ENCODE results near the gene ABCC1. TPM values are rescaled to one million over a fixed set of nuclear protein-coding genes. Genes with fewer than 3 reads are reported as not detected.
"Not testable (repeated sequence)": the region's sequence is repeated elsewhere in the genome, so short reads cannot be mapped to it uniquely, and the experiment has no call there.

The ABCC1 gene
- polyA plus RNA-seq = 5.8 TPM

DNA sequence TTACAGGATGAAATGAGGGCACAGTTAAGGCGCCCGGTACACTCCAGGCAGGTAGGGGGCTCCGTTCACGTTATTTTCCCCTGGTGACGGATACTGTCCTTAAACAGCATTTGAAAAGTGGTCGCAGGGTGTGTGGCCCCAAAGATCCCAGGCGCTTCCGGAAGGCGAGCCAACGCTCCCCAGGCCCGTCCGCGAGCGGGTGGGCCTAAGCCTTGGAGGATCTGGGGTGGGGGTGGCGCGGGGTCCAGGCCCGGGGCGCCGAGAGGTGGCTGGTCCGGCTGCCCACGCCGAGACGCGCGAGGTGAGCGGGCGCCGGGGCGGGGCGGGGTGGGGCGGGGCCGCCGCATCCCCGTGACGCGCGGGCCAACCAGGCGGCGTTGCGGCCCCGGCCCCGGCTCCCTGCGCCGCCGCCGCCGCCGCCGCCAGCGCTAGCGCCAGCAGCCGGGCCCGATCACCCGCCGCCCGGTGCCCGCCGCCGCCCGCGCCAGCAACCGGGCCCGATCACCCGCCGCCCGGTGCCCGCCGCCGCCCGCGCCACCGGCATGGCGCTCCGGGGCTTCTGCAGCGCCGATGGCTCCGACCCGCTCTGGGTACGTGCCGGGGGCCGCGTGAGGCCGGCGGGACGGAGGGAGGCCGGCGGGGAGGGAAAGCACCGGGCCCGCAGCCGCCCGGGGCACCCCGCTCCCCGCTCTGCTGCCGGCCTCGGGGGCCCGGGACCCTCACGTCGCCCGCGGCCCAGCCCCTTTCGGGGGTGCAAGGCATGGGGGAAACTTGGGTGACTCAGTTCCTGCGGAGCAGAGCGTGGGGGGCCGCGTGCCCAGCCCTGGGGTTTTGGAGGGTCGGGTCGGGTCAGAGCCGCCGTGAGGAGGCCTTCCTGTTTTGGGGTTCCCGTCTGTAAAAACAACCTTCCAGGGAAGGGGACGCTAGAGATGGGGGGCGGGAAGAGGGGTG, at the start of gene ABCC1:
TSS of gene ABCC1 (plus strand) at position 407 of the 951 bp plus-strand sequence. CDS start at position 543, 136 bp downstream.
- Mint-ChIP-seq H3K9me3 (no peaks in the 10 kb centered on the region), H3K27ac (peak within 1 kb of the TSS; percentile 95 to 99 (median 97)), H3K27me3 (no peaks in the 10 kb centered on the region), H3K4me1 (peaks cover 25 to 35% (median 33%) of the 10 kb centered on the region in 3 donors), H3K36me3 (no peaks in the 10 kb centered on the region), H3K4me3 (peak within 1 kb of the TSS; percentile 93 to 100 (median 97))

DNA sequence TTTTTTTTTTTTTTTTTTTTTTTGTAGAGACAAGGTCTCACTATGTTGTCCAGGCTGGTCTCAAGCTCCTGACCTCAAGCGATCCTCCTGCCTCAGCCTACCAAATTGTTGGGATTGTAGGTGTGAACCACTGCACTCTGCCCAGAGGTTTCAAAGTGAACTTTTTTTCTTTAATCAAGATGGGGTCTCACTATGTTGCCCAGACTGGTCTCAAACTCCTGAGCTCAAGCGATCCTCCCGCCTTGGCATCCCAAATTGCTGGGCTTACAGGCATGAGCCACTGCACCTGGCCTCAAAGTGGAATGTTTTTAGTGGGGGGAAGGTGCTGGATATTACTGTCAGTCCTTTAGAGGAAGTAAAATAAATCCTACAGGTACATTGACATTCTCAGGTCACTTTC, 49.1 kb upstream of the ABCC1 start:
- H3K27ac Mint-ChIP-seq = no peak overlapping the region

DNA sequence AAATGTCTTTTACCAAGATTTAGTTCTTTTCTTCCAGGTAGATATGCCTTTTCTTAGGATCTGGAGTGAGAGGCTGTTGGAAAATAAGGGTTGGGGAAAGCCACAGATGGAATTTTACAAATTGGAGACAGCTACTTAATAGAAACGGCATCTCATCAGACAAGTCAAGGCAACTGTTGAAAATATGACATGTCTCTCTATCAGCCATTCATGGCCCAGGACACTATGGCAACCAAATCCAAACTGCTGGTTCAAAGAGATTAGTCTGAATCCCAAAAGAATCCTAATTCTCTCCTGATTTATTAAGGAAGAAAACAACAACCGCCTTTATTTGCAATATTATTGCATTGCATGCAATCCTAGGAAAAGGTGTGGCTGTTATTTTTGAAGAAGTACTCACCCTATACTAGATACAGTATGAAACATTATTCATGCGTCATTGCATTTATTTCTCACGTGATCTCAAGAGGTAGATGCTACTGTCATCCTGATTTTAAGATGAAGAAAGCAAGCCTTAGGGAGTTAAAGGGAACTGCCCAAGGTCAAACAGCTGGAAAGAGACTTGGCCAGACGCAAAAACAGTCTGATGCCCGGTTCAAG, 48.4 kb upstream of the ABCC1 start:
- Mint-ChIP-seq H3K4me1 (peaks cover 6 to 17% (median 6%) of the 10 kb centered on the region in 3 donors), H3K36me3 (no peaks in the 10 kb centered on the region), H3K27me3 (no peaks in the 10 kb centered on the region), H3K9me3 (no peaks in the 10 kb centered on the region), H3K27ac (no peak overlapping the region), H3K4me3 (peak overlapping the region in 1 of 4 donors; percentile 33)

More for the DNA sequence above, 49.1 kb upstream of the ABCC1 start:
- Mint-ChIP-seq H3K9me3 (no peaks in the 10 kb centered on the region), H3K36me3 (no peaks in the 10 kb centered on the region), H3K27me3 (no peaks in the 10 kb centered on the region), H3K4me3 (no peak overlapping the region), H3K4me1 (peaks cover 6 to 17% (median 6%) of the 10 kb centered on the region in 3 donors)

DNA sequence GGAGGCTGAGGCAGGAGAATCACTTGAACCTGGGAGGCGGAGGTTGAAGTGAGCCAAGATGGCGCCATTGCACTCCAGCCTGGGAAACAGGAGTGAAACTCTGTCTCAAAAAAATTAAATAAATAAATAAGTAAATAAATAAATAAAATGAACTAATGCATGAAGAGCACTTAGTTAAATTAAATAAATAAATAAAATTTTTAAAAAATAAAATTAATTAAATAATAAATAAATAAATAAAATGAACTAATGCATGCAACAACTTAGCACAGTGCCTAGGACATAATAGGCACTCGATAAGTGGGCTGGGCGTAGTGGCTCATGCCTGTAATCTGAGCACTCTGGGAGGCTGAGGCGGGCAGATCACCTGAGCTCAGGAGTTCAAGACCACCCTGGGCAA, 45.5 kb upstream of the ABCC1 start:
- Mint-ChIP-seq H3K36me3 (no peaks in the 10 kb centered on the region), H3K4me3 (no peak overlapping the region), H3K4me1 (peaks cover 7 to 23% (median 9%) of the 10 kb centered on the region in 3 donors), H3K9me3 (no peaks in the 10 kb centered on the region), H3K27me3 (no peaks in the 10 kb centered on the region), H3K27ac (no peak overlapping the region)

DNA sequence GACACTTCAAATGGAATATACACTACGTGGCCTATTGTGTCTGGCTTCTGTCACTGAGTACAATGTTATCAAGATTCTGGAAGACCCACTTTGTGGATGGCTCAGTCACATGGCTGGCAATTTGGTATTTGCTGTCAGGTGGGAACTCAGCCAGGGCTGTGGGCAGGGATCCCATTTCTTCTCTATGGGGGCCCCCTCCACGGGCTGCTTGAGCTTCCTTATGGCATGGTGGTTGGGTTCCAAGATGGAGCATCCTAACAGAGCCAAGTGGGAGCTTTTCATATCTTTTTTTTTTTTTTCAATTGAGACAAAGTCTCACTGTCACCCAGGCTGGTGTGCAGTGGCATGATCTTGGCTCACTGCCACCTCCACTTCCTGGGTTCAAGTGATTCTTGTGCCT, 43.0 kb upstream of the ABCC1 start:
- H3K9me3 Mint-ChIP-seq = no peaks in the 10 kb centered on the region
- no peaks in the 10 kb centered on the region for H3K36me3 Mint-ChIP-seq
- peaks cover 8 to 10% (median 9%) of the 10 kb centered on the region in 3 donors for H3K4me1 Mint-ChIP-seq
- H3K27ac Mint-ChIP-seq = no peak overlapping the region
- no peak overlapping the region for H3K4me3 Mint-ChIP-seq
- no peaks in the 10 kb centered on the region for H3K27me3 Mint-ChIP-seq

DNA sequence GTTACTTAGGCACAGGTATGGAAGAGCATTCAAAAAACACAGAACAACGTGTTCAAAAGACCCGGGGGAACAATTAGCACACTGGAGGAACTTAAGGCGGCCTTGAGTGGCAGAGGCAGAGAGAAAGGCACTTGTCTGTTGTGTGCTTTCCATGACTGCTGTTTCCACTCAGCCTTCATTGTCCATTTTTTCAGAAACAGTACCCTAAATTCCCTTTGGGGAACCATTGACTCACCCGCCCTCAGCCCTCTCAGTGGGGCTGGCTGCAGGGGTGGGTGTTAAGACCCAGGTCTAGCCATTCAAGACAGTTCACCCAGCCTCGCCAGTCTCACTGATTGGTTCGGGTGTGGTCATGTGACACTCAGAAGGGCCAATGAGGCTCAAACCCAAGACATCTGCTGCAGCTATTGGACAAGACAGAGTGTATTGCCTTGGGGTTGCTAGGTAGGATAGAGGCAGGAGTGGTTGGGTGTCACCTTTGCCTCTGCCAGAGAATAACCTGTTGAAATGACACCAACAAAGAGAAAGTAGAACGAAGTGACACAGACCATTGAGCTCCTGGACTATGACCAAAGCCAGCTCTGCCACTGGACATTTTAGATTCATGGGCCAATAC, 41.4 kb upstream of the ABCC1 start:
- Mint-ChIP-seq H3K4me1 (peaks cover 8 to 10% (median 9%) of the 10 kb centered on the region in 3 donors), H3K36me3 (no peaks in the 10 kb centered on the region), H3K9me3 (no peaks in the 10 kb centered on the region), H3K4me3 (peak overlapping the region in 2 of 4 donors; percentile 10 to 57), H3K27me3 (no peaks in the 10 kb centered on the region), H3K27ac (peak overlapping the region; percentile 27 to 91 (median 69))

DNA sequence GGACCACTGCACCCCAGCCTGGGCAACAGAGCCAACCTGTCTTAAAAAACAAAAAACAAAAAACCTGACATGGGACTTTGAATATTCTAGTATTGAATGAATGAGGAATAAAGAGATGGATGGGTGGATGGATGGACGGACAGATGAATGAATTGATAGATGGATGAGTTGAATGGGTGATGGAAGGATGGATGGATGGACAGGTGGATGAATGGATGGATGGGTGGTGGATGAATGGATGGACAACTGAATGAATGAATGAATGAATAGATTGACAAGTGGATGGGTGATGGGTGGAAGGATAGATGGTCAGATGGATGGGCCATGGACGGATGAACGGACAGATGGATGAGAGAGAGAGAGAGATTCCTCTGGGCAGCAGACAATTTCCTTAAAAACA, 38.2 kb upstream of the ABCC1 start:
- no peaks in the 10 kb centered on the region for H3K36me3 Mint-ChIP-seq
- no peaks in the 10 kb centered on the region for H3K27me3 Mint-ChIP-seq
- no peak overlapping the region for H3K27ac Mint-ChIP-seq
- H3K4me3 Mint-ChIP-seq = no peak overlapping the region
- peaks cover 8 to 10% (median 9%) of the 10 kb centered on the region in 3 donors for H3K4me1 Mint-ChIP-seq
- no peaks in the 10 kb centered on the region for H3K9me3 Mint-ChIP-seq

DNA sequence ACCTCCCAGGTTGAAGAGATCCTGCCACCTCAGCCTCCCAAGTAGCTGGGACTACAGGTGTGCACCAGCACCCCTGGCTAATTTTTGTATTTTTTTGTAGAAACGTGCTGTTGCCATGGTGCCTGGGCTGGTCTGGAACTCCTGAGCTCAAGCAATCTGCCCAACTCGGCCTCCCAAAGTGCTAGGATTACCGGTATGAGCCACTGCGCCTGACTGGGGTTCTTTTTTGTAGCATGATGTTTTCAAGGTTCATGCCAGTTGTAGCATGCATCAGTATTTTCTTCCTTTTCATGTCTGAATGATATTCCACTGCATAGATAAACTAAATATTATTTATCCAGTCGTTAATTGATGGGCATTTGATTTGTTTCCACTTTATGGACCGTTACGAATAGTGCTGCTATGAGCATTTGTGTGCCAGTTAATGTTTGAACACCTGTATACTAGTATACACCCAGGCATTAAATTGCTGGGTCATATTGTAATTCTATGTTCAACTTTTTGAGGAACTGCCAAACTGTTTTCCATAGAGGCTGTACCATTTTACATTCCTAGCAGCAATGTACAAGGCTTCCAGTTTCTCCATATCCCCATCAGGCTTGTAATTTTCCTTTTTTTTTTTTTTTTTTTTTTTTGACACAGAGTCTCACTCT, 36.2 kb upstream of the ABCC1 start:
- H3K4me3 Mint-ChIP-seq = no peak overlapping the region
- H3K9me3 Mint-ChIP-seq = no peaks in the 10 kb centered on the region
- H3K27me3 Mint-ChIP-seq = peaks cover under 1% of the 10 kb centered on the region
- no peak overlapping the region for H3K27ac Mint-ChIP-seq
- H3K36me3 Mint-ChIP-seq = no peaks in the 10 kb centered on the region
- H3K4me1 Mint-ChIP-seq = peaks cover 2 to 4% (median 3%) of the 10 kb centered on the region in 3 donors

DNA sequence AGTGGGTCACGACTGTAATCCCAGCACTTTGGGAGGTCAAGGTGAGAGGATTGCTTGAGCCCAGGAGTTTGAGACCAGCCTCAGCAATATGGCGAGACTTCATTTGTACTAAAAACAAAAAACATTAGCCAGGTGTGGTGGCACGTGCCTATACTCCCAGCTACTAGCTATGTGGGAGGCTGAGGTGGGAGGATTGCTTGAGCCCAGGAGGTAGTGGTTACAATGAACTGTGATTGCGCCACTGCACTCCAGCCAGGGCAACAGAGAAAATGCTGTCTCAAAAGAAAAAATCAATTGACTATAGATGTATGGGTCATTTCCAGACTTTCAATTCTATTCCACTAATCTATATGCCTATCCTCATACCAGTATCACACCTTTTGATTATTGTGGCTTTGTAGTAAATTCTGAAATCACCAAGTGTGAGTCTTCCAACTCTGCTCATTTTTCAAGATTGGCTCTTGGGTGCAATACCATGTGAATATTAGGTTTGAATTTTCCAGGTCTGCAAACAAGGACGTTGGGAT, 33.8 kb upstream of the ABCC1 start:
- Mint-ChIP-seq H3K4me1 (peaks cover 0 to 2% (median 0%) of the 10 kb centered on the region in 3 donors), H3K36me3 (no peaks in the 10 kb centered on the region), H3K27me3 (peaks cover 3% of the 10 kb centered on the region), H3K9me3 (peaks cover 0 to 1% (median 0%) of the 10 kb centered on the region in 3 donors), H3K4me3 (no peak overlapping the region), H3K27ac (no peak overlapping the region)

DNA sequence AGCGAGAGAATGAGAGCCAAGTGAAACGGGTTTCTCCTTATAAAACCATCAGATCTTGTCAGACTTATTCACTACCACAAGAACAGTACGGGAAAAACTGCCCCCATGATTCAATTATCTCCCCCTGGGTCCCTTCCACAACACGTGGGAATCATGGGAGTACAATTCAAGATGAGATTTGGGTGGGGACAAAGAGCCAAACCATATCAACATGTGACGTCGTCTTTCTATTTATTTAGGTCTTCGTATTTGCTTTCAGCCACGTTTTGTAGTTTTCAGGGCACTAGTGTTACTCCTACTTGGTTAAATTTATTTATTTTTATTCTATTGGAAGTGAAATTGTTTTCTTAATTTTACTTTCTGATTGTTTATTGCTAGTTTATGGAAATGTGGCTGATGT, 33.1 kb upstream of the ABCC1 start:
- Mint-ChIP-seq H3K4me3 (no peak overlapping the region), H3K27ac (no peak overlapping the region), H3K27me3 (peaks cover 3% of the 10 kb centered on the region), H3K9me3 (peaks cover 0 to 1% (median 0%) of the 10 kb centered on the region in 3 donors), H3K4me1 (peaks cover 0 to under 1% (median 0%) of the 10 kb centered on the region in 3 donors), H3K36me3 (no peaks in the 10 kb centered on the region)

DNA sequence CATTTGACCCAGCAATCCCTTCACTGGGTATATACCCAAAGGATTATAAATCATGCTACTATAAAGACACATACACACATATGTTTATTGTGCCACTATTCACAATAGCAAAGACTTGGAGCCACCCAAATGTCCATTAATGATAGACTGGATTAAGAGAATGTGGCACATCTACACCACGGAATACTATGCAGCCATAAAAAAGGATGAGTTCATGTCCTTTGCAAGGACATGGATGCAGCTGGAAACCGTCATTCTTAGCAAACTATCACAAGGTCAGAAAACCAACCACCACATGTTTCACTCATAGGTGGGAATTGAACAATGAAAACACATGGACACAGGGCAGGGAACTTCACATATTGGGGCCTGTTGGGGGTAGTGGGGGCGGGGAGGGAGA, 31.1 kb upstream of the ABCC1 start:
- not testable (repeated sequence) for H3K36me3 Mint-ChIP-seq

DNA sequence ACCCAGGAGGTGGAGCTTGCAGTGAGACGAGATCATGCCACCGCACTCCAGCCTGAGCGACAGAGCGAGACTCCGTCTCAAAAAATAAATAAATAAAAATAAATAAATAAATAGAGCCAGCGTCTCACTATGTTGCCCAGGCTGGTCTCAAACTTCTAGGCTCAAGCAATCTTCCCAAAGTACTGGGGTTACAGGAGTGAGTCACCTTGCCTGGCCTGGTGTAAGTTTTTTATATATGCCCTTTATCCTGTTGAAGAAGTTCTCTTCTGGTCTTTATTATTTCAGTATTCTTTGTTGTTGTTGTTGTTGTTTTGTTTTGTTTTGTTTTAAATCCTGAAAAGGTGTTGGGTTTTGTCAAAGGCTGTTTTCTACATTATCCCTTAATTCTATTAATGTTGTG, 30.1 kb upstream of the ABCC1 start:
- Mint-ChIP-seq H3K4me1 (no peaks in the 10 kb centered on the region), H3K27me3 (peaks cover 3% of the 10 kb centered on the region), H3K9me3 (peaks cover 0 to 1% (median 0%) of the 10 kb centered on the region in 3 donors), H3K36me3 (no peaks in the 10 kb centered on the region), H3K27ac (no peak overlapping the region), H3K4me3 (no peak overlapping the region)

More for the DNA sequence above, 31.1 kb upstream of the ABCC1 start:
- H3K4me3 Mint-ChIP-seq, H3K27me3 Mint-ChIP-seq, H3K9me3 Mint-ChIP-seq, H3K4me1 Mint-ChIP-seq, H3K27ac Mint-ChIP-seq: not testable (repeated sequence)

DNA sequence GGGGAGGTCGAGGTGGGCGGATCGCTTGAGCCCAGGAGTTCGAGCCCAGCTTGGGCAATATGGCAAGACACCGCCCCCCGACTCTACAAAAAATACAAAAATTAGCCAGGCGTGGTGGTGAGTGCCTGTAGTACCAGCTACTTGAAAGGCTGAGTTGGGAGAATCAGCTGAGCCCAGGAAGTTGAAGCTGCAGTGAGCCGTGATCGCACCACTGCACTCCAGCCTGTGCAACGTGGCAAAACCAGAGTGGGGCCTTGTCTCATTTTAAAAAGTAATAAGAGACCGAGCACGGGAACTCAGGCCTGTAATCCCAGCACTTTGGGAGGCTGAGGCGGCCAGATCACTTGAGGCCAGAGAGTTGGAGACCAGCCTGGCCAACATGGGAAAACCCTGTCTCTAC, 24.4 kb upstream of the ABCC1 start:
- no peaks in the 10 kb centered on the region for H3K4me1 Mint-ChIP-seq
- no peaks in the 10 kb centered on the region for H3K9me3 Mint-ChIP-seq
- no peak overlapping the region for H3K27ac Mint-ChIP-seq
- H3K4me3 Mint-ChIP-seq = no peak overlapping the region
- H3K27me3 Mint-ChIP-seq = no peaks in the 10 kb centered on the region
- no peaks in the 10 kb centered on the region for H3K36me3 Mint-ChIP-seq

DNA sequence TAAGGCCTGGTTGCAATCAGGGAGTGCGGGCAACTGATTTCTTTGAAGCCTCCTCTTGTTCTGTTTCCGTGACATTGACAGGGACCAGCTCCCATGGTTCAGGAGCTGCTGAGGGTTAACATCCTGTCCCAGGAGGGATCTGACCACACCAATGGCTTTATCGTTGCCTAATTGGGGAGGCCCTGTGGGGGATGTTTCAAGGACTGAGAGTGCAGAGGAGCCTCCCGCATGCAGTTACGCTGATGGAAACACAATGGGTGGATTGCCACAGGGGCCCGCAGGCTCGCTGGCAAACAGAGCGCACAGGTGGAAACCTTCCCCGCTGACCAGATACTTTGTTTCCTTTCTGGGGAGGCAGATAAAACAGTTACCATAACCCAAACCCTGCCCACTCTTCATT, 23.8 kb upstream of the ABCC1 start:
- Mint-ChIP-seq H3K36me3 (no peaks in the 10 kb centered on the region), H3K27ac (no peak overlapping the region)

More for the DNA sequence above, 23.8 kb upstream of the ABCC1 start:
- Mint-ChIP-seq H3K4me3 (no peak overlapping the region), H3K9me3 (no peaks in the 10 kb centered on the region), H3K4me1 (no peaks in the 10 kb centered on the region), H3K27me3 (no peaks in the 10 kb centered on the region)
